Nucleus accumbens (tissue), 56 donors: ENCODE measurements around the gene MB.
"Not testable (repeated sequence)": the region's sequence is repeated elsewhere in the genome, so short reads cannot be mapped to it uniquely, and the experiment has no call there.

Experiments used
- DNase-seq, 56 donors: peaks; one replicate each; lab custom pipeline; 2025; lab: John Stamatoyannopoulos, UW

Gene MB

GRCh38 chr22:35638410-35638809 is 21.3 kb upstream of the MB start:
- peak in 34 of 56 donors; percentile 4 to 64 (median 30) for DNase-seq

GRCh38 chr22:35638001-35638400 is 20.9 kb upstream of the MB start:
- no peak for DNase-seq

- no peak for DNase-seq
These were observed 20.1 kb upstream of the MB start for GRCh38 chr22:35637254-35637653.

- DNase-seq: no peak
These were observed 17.9 kb upstream of the MB start for GRCh38 chr22:35634943-35635540.

- no peak for DNase-seq
These were observed 16.9 kb upstream of the MB start for GRCh38 chr22:35634015-35634414.

GRCh38 chr22:35633520-35633919 is 16.4 kb upstream of the MB start:
- no peak for DNase-seq

- no peak for DNase-seq
These were observed 15.8 kb upstream of the MB start for GRCh38 chr22:35632935-35633334.

- DNase-seq: peak in 2 of 56 donors; percentile 15 to 20
These were observed 14.5 kb upstream of the MB start for GRCh38 chr22:35631597-35631996.

- DNase-seq: no peak
These were observed 13.8 kb upstream of the MB start for GRCh38 chr22:35630891-35631290.

- DNase-seq: no peak
These were observed 13.3 kb upstream of the MB start for GRCh38 chr22:35630387-35630793.

GRCh38 chr22:35629406-35630216 is 12.5 kb upstream of the MB start:
- peak in 1 of 56 donors; percentile 15 for DNase-seq

- no peak for DNase-seq
These were observed 11.6 kb upstream of the MB start for GRCh38 chr22:35628732-35629131.

GRCh38 chr22:35627267-35628041 is 10.3 kb upstream of the MB start:
- peak in 28 of 56 donors; percentile 4 to 70 (median 19) for DNase-seq

- DNase-seq: no peak
These were observed 8.8 kb upstream of the MB start for GRCh38 chr22:35625763-35626432.

GRCh38 chr22:35624547-35624946 is 7.4 kb upstream of the MB start:
- DNase-seq: no peak

- not testable (repeated sequence) for DNase-seq
These were observed 6.8 kb upstream of the MB start for GRCh38 chr22:35623885-35624284.

- peak in 11 of 56 donors; percentile 3 to 38 (median 18) for DNase-seq
These were observed 5.2 kb upstream of the MB start for GRCh38 chr22:35622191-35622913.

GRCh38 chr22:35621451-35621850 is 4.3 kb upstream of the MB start:
- DNase-seq: no peak

GRCh38 chr22:35620624-35621251 is 3.6 kb upstream of the MB start:
- DNase-seq: peak in 1 of 56 donors; percentile 5
